ENCODE data around the gene MPP4.
A peak's percentile ranks its signal among the peaks of the same experiment; 100 is the strongest.

Gene MPP4, protein sequence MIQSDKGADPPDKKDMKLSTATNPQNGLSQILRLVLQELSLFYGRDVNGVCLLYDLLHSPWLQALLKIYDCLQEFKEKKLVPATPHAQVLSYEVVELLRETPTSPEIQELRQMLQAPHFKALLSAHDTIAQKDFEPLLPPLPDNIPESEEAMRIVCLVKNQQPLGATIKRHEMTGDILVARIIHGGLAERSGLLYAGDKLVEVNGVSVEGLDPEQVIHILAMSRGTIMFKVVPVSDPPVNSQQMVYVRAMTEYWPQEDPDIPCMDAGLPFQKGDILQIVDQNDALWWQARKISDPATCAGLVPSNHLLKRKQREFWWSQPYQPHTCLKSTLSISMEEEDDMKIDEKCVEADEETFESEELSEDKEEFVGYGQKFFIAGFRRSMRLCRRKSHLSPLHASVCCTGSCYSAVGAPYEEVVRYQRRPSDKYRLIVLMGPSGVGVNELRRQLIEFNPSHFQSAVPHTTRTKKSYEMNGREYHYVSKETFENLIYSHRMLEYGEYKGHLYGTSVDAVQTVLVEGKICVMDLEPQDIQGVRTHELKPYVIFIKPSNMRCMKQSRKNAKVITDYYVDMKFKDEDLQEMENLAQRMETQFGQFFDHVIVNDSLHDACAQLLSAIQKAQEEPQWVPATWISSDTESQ

DNA sequence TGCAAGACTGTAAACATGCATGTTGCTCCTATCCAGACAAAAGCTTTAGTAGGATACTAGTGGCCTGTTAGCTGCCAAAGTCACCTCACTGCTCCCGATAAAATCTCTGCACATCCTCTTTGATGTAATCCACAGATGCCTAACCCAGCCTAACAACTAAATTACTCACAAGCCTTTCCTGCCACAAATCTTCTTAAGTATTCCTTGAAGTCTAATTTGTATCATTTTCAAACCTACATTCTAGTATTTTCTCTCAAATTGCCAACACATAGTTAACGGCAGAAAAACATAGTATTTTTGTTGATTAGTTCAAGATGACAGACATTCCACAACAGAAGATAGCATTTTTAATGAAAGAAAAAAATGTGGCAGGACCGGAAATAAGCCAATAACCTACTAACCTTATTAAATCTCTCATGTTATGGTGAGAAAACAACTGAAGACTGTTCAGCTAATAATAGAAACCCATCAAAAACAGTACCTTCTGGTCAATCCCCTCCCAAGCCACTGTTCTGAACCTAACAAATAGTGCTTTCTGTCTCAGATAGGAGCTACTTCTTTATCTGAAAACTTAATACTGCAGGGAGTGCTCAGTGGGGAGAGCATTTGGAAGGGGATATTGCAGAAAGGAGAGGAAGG, at the start of gene MPP4:
Gene MPP4, minus strand, starts transcription at position 57 of the 639 bp plus-strand sequence. CDS start 4,690 bp downstream, outside the sequence.
- TF ChIP-seq JUND (IDR thresholded peaks at IDR 0.05; ENCODE audit: low read depth): no peak
- DNase-seq (ENCODE audit: low read depth in 1 of 2, low spot score in 1 of 2): peak in 1 of 2 experiments; percentile 3
- in situ Hi-C loops (cut with HindIII; ENCODE audit: low pct_unique_long_range_greater_than_20kb, low sequenced_read_pairs): no loop called here

DNA sequence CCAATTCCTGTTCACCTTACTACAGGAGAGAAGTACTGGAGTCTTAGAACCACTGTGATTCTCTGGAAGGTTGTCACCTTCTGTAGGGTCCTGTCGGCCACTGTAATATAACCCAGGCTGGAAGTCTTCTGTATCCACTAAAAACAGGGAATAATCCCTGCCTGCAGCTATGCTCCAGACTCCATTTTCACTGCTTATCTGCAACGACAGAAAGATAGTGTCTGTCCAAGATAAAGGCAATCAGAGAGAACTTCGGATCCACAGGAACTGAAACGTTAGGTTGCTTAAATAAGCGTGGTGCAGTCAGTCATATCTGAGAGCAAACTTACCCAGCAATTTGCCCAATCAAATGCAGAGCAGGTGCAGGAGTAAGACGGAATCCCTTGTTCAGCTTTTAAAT, 48.1 kb upstream of the MPP4 start:
- in situ Hi-C loops (cut with HindIII; ENCODE audit: low pct_unique_long_range_greater_than_20kb, low sequenced_read_pairs): no loop called here
- TF ChIP-seq JUND (IDR thresholded peaks at IDR 0.05; ENCODE audit: low read depth): no peak
- DNase-seq (ENCODE audit: low read depth in 1 of 2, low spot score in 1 of 2): no peak

DNA sequence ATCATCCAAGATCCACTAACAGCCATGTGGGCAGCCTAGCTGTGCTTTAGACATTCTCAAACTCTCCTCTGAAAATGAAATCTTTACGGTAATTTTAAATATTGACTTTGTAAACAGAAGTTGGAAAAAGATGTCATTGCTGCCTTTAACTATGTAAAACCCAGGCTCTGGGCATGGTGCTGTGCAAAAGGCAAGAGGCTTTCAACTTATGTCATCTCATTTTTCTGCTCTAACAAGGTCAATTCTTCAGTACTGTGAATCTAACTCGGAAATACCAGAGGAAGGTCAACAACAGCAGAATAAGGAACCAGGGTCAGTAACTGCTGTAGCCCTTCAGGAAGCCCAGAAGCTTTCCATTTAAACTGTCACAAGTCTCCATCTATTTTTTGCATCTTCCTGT, 37.0 kb upstream of the MPP4 start:
- no peak for TF ChIP-seq JUND (IDR thresholded peaks at IDR 0.05; ENCODE audit: low read depth)
- peak in 1 of 2 experiments; percentile 2 for DNase-seq (ENCODE audit: low read depth in 1 of 2, low spot score in 1 of 2)
- in situ Hi-C loops (cut with HindIII; ENCODE audit: low pct_unique_long_range_greater_than_20kb, low sequenced_read_pairs): no loop called here

DNA sequence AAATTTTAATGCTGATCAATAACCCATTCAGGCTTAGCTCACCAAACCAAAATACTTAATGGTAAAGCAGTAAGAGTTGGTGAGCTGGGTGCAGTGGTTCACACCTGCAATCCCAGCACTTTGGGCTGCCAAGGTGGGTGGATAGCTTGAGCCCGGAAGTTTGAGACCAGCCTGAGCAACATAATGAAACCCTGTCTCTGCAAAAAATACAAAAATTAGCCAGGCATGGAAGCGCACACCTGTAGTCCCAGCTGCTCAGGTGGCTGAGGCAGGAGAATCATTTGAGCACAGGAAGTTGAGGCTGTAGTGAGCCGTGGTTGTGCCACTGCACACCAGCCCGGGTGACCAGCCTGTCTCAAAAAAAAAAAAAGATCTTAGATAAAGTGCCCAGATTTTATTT, 35.7 kb upstream of the MPP4 start:
- DNase-seq (ENCODE audit: low read depth in 1 of 2, low spot score in 1 of 2): no peak
- TF ChIP-seq JUND (IDR thresholded peaks at IDR 0.05; ENCODE audit: low read depth): no peak
- in situ Hi-C loops (cut with HindIII; ENCODE audit: low pct_unique_long_range_greater_than_20kb, low sequenced_read_pairs): no loop called here

DNA sequence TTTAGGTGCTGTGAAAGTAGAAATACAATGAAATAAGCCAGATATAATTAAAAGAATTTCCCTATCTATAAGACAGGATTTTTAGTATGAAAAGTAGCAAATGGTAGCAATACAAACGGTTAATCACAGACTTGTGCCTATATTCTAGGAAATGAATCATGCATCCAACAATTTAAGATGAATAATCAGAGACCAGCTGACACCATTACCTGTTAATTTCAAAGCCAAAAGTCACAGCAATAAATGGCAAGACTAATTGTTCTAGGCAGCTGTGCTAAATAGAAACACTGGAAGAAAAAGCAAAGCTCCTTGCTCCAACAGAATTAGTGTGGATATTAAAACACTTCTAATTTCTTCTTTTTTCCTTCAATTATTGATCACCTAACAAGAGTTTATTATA, 35.1 kb upstream of the MPP4 start:
- TF ChIP-seq JUND (IDR thresholded peaks at IDR 0.05; ENCODE audit: low read depth): no peak
- DNase-seq (ENCODE audit: low read depth in 1 of 2, low spot score in 1 of 2): no peak
- in situ Hi-C loops (cut with HindIII; ENCODE audit: low pct_unique_long_range_greater_than_20kb, low sequenced_read_pairs): no loop called here

DNA sequence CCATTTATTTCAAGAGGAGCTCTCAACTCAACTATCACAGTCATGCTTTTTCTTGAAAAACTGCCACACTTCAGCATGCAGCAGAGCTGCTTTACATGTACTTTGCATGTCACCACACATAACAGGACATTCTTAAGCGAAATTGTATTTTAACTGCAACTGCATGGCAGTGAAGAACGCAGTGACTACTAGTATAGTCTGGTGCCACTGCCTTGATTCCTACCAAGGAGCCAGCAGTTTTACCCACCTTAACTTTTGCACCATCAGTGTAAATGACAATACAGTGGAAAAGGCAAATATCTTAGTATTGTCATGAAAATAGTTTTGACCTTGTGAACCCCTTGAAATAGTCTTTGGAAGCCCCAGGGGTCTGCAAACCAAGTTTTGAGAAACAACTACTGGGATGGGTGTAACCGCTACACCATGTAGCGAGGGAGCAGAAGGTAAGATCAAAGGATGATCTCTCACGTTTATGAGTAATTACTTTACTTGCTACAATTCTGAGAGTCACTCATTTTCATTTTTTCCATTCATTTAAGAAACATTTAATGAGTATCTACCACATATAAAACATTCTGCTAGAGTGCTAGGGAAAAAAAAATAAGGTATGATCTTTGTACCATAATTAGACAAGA, 32.3 kb upstream of the MPP4 start:
- no peak for DNase-seq (ENCODE audit: low read depth in 1 of 2, low spot score in 1 of 2)
- in situ Hi-C loops (cut with HindIII; ENCODE audit: low pct_unique_long_range_greater_than_20kb, low sequenced_read_pairs): no loop called here

DNA sequence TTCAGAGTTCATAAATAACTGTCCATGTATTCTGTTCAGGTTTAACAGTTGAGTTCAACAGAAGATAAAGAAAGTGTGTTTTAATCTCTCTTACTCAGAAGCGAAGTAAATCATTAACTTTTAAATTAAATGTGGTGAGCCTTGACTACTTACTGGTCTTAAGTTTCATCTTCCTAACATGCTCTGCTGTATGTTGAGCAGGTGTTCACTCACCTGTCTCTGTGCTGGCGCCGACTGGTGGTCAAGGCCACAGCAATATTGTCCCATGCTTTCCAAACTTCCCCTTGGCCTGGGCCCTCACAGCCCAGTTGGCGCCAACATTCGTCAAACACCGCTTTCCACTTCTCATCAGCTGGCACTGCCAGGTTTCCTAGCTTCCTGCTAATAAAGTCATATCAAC, 17.0 kb upstream of the MPP4 start:
- in situ Hi-C loops (cut with HindIII; ENCODE audit: low pct_unique_long_range_greater_than_20kb, low sequenced_read_pairs): no loop called here
- no peak for TF ChIP-seq JUND (IDR thresholded peaks at IDR 0.05; ENCODE audit: low read depth)
- peak in 1 of 2 experiments; percentile 27 for DNase-seq (ENCODE audit: low read depth in 1 of 2, low spot score in 1 of 2)

More for the DNA sequence above, 32.3 kb upstream of the MPP4 start:
- no peak for TF ChIP-seq JUND (IDR thresholded peaks at IDR 0.05; ENCODE audit: low read depth)

DNA sequence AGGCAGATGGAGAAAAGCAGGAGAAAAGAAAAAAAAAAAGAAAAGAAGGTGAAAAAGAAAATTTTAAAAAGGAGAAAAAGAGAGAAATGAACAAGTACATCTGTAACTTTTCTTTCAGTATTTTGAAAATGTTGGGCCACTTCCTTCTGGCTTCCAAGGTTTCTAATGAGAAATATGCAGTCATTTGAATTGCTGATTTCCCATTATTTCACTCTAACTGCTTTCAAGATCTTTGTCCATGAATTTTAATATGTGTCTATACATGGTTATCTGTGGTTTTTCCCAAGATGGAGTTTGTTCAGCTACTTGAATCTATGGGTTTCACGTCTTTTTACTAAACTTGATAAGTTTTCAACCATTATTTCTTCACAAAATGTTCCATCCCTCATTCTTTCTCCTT, 14.3 kb upstream of the MPP4 start:
- in situ Hi-C loops (cut with HindIII; ENCODE audit: low pct_unique_long_range_greater_than_20kb, low sequenced_read_pairs): no loop called here
- DNase-seq (ENCODE audit: low read depth in 1 of 2, low spot score in 1 of 2): no peak
- TF ChIP-seq JUND (IDR thresholded peaks at IDR 0.05; ENCODE audit: low read depth): no peak

DNA sequence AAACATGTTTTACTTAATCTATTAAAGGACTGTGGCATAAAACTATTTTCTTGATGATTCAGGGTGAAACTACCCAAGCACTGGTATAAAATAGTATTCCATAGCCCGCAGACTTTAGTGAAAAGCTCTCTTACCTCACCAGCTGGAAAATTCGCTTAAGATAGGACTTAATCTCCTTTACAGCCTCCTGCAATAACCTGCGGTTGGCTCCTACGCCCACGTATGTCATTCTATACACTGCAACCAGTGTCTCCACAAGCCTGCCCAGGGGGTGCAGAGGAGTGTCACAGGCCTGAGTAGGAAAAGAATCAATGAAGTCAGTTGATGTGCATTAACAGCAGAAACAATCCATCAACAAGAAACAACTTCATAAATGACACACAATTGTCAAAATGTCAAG, 11.3 kb upstream of the MPP4 start:
- in situ Hi-C loops (cut with HindIII; ENCODE audit: low pct_unique_long_range_greater_than_20kb, low sequenced_read_pairs): no loop called here
- TF ChIP-seq JUND (IDR thresholded peaks at IDR 0.05; ENCODE audit: low read depth): no peak
- no peak for DNase-seq (ENCODE audit: low read depth in 1 of 2, low spot score in 1 of 2)

DNA sequence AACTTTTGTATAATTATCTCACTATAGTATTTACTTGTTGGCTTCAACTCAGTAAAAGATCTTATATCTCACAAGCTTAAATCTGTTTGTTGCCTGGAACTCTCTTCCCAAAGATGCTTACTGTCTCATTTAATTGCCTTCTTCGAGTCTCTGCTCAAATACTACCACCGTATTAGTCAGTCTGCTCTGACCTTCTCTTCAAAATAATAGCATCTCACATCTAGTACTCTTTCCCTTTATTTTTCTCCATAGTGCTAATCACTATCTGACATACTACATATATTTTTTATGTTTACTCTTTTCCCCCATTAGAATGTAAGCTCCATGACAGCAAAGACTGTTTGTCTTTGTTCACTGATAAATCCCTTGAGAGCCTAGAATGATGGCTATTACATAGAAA, 10.6 kb upstream of the MPP4 start:
- TF ChIP-seq JUND (IDR thresholded peaks at IDR 0.05; ENCODE audit: low read depth): no peak
- in situ Hi-C loops (cut with HindIII; ENCODE audit: low pct_unique_long_range_greater_than_20kb, low sequenced_read_pairs): no loop called here
- no peak for DNase-seq (ENCODE audit: low read depth in 1 of 2, low spot score in 1 of 2)

DNA sequence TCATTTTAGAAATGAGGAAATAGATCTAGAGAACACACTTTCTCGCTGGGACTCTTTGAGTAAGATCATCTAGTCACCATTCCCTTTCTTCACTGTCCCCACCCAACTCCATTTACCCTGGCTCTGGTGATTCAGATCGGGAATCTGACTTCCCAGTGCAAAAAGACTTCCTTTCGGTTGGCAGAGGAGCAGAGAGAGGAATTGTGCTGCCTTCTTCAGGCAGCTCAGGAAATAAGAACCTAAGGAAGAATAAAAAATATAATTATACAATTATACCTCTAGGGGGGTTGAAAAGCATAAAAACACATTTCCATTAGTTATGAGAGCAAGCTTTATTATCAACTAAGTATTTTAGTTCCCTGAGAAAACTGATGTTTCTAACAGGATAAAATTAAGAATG, 9.3 kb upstream of the MPP4 start:
- DNase-seq (ENCODE audit: low read depth in 1 of 2, low spot score in 1 of 2): no peak
- in situ Hi-C loops (cut with HindIII; ENCODE audit: low pct_unique_long_range_greater_than_20kb, low sequenced_read_pairs): no loop called here
- no peak for TF ChIP-seq JUND (IDR thresholded peaks at IDR 0.05; ENCODE audit: low read depth)

DNA sequence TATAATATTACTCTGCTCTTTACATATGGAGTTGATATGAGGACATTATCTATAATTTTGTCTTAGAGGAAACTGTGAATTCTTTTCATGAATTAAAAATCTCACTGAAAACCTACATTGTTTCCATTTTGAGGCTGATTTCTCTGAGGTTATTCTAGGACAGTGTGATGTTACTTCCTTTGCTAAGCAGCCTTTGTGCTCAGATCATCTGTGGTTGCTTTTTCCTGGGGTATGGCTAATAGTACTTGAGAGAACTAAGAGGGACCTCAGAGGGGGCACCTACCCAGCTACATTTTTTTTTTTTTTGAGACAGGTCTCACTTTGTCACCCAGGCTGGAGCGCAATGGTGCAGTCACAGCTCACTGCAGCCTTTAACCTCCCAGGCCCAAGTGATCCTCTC, 8.7 kb upstream of the MPP4 start:
- DNase-seq (ENCODE audit: low read depth in 1 of 2, low spot score in 1 of 2): no peak
- in situ Hi-C loops (cut with HindIII; ENCODE audit: low pct_unique_long_range_greater_than_20kb, low sequenced_read_pairs): no loop called here
- TF ChIP-seq JUND (IDR thresholded peaks at IDR 0.05; ENCODE audit: low read depth): no peak

DNA sequence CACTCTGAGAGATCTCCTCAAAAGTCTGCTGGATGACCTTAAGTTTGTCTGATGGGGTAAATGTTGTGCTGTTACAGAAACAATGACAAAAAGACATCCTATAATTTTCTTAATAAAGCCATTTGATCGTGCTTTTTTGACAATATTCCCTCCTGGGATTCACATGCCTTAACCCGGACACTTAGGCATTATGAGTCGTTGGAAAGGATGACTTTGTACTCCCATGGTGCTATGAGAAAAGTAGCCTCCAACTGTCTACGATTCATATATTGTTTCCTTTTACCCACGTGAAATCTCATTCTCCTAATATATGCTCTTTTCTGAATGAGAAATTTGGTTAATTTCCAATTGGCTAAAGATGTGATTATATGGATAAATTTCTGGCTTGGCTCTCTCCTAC, 6.1 kb upstream of the MPP4 start:
- in situ Hi-C loops (cut with HindIII; ENCODE audit: low pct_unique_long_range_greater_than_20kb, low sequenced_read_pairs): no loop called here
- no peak for TF ChIP-seq JUND (IDR thresholded peaks at IDR 0.05; ENCODE audit: low read depth)
- no peak for DNase-seq (ENCODE audit: low read depth in 1 of 2, low spot score in 1 of 2)

Measured in T47D (cell line).